ENCODE data around the gene FES. TPM values are rescaled to one million over a fixed set of nuclear protein-coding genes. Genes with fewer than 3 reads are reported as not detected.
"Not testable (repeated sequence)": the region's sequence is repeated elsewhere in the genome, so short reads cannot be mapped to it uniquely, and the experiment has no call there.

The FES gene
- total RNA-seq, 1 donor from 2014 or later, result 23.0 TPM

GRCh38 chr15:90862487-90862886, 21.8 kb upstream of the FES start:
- no peak for DNase-seq

GRCh38 chr15:90862964-90863778, 21.1 kb upstream of the FES start:
- no peak for DNase-seq

GRCh38 chr15:90863987-90864386, 20.3 kb upstream of the FES start:
- DNase-seq, result no peak

- no peak for DNase-seq
These were observed 19.8 kb upstream of the FES start for GRCh38 chr15:90864507-90864906.

- DNase-seq, result no peak
These were observed 18.6 kb upstream of the FES start for GRCh38 chr15:90865702-90866101.

- DNase-seq, result no peak
These were observed 18.1 kb upstream of the FES start for GRCh38 chr15:90866161-90866715.

- DNase-seq, result no peak
These were observed 17.5 kb upstream of the FES start for GRCh38 chr15:90866800-90867199.

GRCh38 chr15:90868261-90868689, 16.0 kb upstream of the FES start, which contains the start of gene FURIN:
TSS of gene FURIN (plus strand) at chr15:90868588. CDS start at chr15:90875741, 7,153 bp downstream.
- no peak for DNase-seq

GRCh38 chr15:90869140-90869541, 15.2 kb upstream of the FES start:
- DNase-seq, result no peak

- DNase-seq, result peak; percentile 9
These were observed 14.5 kb upstream of the FES start for GRCh38 chr15:90869601-90870353.

- no peak for DNase-seq
These were observed 13.8 kb upstream of the FES start for GRCh38 chr15:90870354-90871138.

- DNase-seq, result no peak
These were observed 13.1 kb upstream of the FES start for GRCh38 chr15:90871139-90871715.

GRCh38 chr15:90871716-90872485, 12.4 kb upstream of the FES start:
- DNase-seq, result no peak

GRCh38 chr15:90872486-90873184, 11.7 kb upstream of the FES start:
- no peak for DNase-seq

- no peak for DNase-seq
These were observed 10.8 kb upstream of the FES start for GRCh38 chr15:90873488-90873997.

GRCh38 chr15:90873998-90874605, 10.2 kb upstream of the FES start:
- DNase-seq, result no peak

GRCh38 chr15:90874986-90875385, 9.3 kb upstream of the FES start:
- not testable (repeated sequence) for DNase-seq

- DNase-seq, result no peak
These were observed 8.7 kb upstream of the FES start for GRCh38 chr15:90875549-90875981.

GRCh38 chr15:90876046-90876445, 8.3 kb upstream of the FES start:
- no peak for DNase-seq

Measured in skin of body (tissue), 2 donors.